H9 (cell line): Measurements from ENCODE around the gene TOGARAM2. TPM values are rescaled to one million over a fixed set of nuclear protein-coding genes. Genes with fewer than 3 reads are reported as not detected.

Experiments used
- DNase-seq: peaks from one replicate; pipeline ENCODE4 v3.0.0-alpha.2; 2017
- H2AFZ ChIP-seq: one replicate; pipeline ENCODE4 v1.6.1; 2013; ENCODE audit warnings: mild to moderate bottlenecking, low read length, control low read depth, moderate library complexity
- H2AK5ac ChIP-seq: 2 replicates; pipeline ENCODE4 v1.6.1; 2013; ENCODE audit warnings: low read length, control low read depth, mixed read lengths; ENCODE audit not compliant: insufficient read length
- H2BK120ac ChIP-seq: one replicate; pipeline ENCODE4 v1.6.1; 2013; ENCODE audit warnings: low read depth, mild to moderate bottlenecking, low read length, control low read depth, inconsistent platforms; ENCODE audit not compliant: poor library complexity, severe bottlenecking
- H2BK12ac ChIP-seq: 2 replicates; pipeline ENCODE4 v1.6.1; 2013; ENCODE audit warnings: low read length, control low read depth, mixed read lengths, low read depth; ENCODE audit not compliant: insufficient read length
- H2BK15ac ChIP-seq: 2 replicates; pipeline ENCODE4 v1.6.1; 2013; ENCODE audit warnings: low read depth, low read length, control low read depth
- H2BK20ac ChIP-seq: one replicate; pipeline ENCODE4 v1.6.1; 2013; ENCODE audit warnings: low read depth, mild to moderate bottlenecking, low read length, control low read depth, inconsistent platforms; ENCODE audit not compliant: poor library complexity, severe bottlenecking
- H2BK5ac ChIP-seq: 2 replicates; pipeline ENCODE4 v1.6.1; 2013; ENCODE audit warnings: low read length, control low read depth, mixed read lengths; ENCODE audit not compliant: insufficient read length
- H3K14ac ChIP-seq: 2 replicates; pipeline ENCODE4 v1.6.1; 2013; ENCODE audit warnings: low read length, control low read depth; ENCODE audit not compliant: insufficient read depth
- H3K18ac ChIP-seq: 2 replicates; pipeline ENCODE4 v1.6.1; 2013; ENCODE audit warnings: low read depth, mild to moderate bottlenecking, mixed read lengths, low read length, control low read depth; ENCODE audit not compliant: insufficient read length
- H3K23ac ChIP-seq: 2 replicates; pipeline ENCODE4 v1.6.1; 2013; ENCODE audit warnings: low read length, control low read depth, mixed read lengths, low read depth; ENCODE audit not compliant: insufficient read length
- H3K23me2 ChIP-seq: 2 replicates; pipeline ENCODE4 v1.6.1; 2013; ENCODE audit warnings: low read depth, mild to moderate bottlenecking, mixed read lengths, low read length, control low read depth; ENCODE audit not compliant: insufficient read length, poor library complexity, severe bottlenecking
- H3K27ac ChIP-seq: 2 replicates; pipeline ENCODE4 v1.5.1; 2013; ENCODE audit warnings: low read length, control low read depth, mixed read lengths, low read depth; ENCODE audit not compliant: insufficient read length
- H3K27me3 ChIP-seq: 2 replicates; pipeline ENCODE4 v1.6.1; 2013; ENCODE audit warnings: low read length, control low read depth, inconsistent platforms; ENCODE audit not compliant: insufficient read depth
- H3K4ac ChIP-seq: 2 replicates; pipeline ENCODE4 v1.6.1; 2013; ENCODE audit warnings: low read depth, mild to moderate bottlenecking, control low read depth, inconsistent platforms, low read length, moderate library complexity
- H3K4me1 ChIP-seq: 2 replicates; pipeline ENCODE4 v1.6.1; 2013; ENCODE audit warnings: low read length, control low read depth, inconsistent platforms; ENCODE audit not compliant: insufficient read depth
- H3K4me2 ChIP-seq: 2 replicates; pipeline ENCODE4 v1.6.1; 2013; ENCODE audit warnings: low read length, control low read depth, mixed read lengths; ENCODE audit not compliant: insufficient read length, insufficient read depth
- H3K56ac ChIP-seq: 2 replicates; pipeline ENCODE4 v1.6.1; 2013; ENCODE audit warnings: low read depth, mild to moderate bottlenecking, mixed read lengths, low read length, control low read depth; ENCODE audit not compliant: insufficient read length
- H3K79me1 ChIP-seq: 2 replicates; pipeline ENCODE4 v1.6.1; 2013; ENCODE audit warnings: low read depth, mild to moderate bottlenecking, moderate library complexity, low read length, control low read depth, inconsistent platforms; ENCODE audit not compliant: insufficient read depth, poor library complexity, severe bottlenecking
- H3K79me2 ChIP-seq: 2 replicates; pipeline ENCODE4 v1.6.1; 2013; ENCODE audit warnings: low read length, control low read depth, inconsistent platforms; ENCODE audit not compliant: insufficient read depth
- H3K9ac ChIP-seq: 2 replicates; pipeline ENCODE4 v1.6.1; 2013; ENCODE audit warnings: low read length, control low read depth, mixed read lengths; ENCODE audit not compliant: insufficient read length; ENCODE audit errors: extremely low read depth
- H3K9me3 ChIP-seq: one replicate; pipeline ENCODE4 v1.6.1; 2013; ENCODE audit warnings: low read depth, low read length, inconsistent platforms; ENCODE audit not compliant: control insufficient read depth
- H3T11ph ChIP-seq: one replicate; pipeline ENCODE4 v1.6.1; 2013; ENCODE audit warnings: mild to moderate bottlenecking, low read length, control low read depth, inconsistent platforms
- H4K20me1 ChIP-seq: one replicate; pipeline ENCODE4 v1.6.1; 2013; ENCODE audit not compliant: control insufficient read depth, insufficient read length, insufficient read depth
- H4K5ac ChIP-seq: 2 replicates; pipeline ENCODE4 v1.6.1; 2013; ENCODE audit warnings: low read depth, mild to moderate bottlenecking, mixed read lengths, low read length, control low read depth; ENCODE audit not compliant: insufficient read length
- H4K8ac ChIP-seq: replicated peaks from 2 replicates; pipeline ENCODE4 v1.6.1; 2013; ENCODE audit warnings: low read length, control low read depth, mixed read lengths, low read depth; ENCODE audit not compliant: insufficient read length
- H4K91ac ChIP-seq: 2 replicates; pipeline ENCODE4 v1.6.1; 2013; ENCODE audit warnings: low read depth, mild to moderate bottlenecking, moderate library complexity, mixed read lengths, low read length, control low read depth; ENCODE audit not compliant: insufficient read length
- H3K27ac Mint-ChIP-seq, 3 experiments: 2 replicates in 2 of 3; 3 replicates in 1 of 3; pipeline ENCODE4 v1.8.0; 2020 to 2021; ENCODE audit warnings: mixed read lengths in 3 of 3, mild to moderate bottlenecking in 1 of 3, moderate library complexity in 1 of 3
- H3K27me3 Mint-ChIP-seq: 2 replicates; pipeline ENCODE4 v1.8.0; 2021; ENCODE audit warnings: low read depth, mild to moderate bottlenecking, moderate library complexity, mixed read lengths
- H3K36me3 Mint-ChIP-seq, 3 experiments: 2 replicates in 2 of 3; 3 replicates in 1 of 3; pipeline ENCODE4 v1.8.0; 2020 to 2021; ENCODE audit warnings: low read depth in 3 of 3, mixed read lengths in 3 of 3; ENCODE audit not compliant: insufficient read depth in 1 of 3
- H3K4me1 Mint-ChIP-seq, 2 experiments: 2 replicates each; pipeline ENCODE4 v1.8.0; 2020; ENCODE audit warnings: mixed read lengths in 2 of 2
- H3K4me3 Mint-ChIP-seq, 2 experiments: 2 replicates in 1 of 2; 3 replicates in 1 of 2; pipeline ENCODE4 v1.8.0; 2020 to 2021; ENCODE audit warnings: mild to moderate bottlenecking in 2 of 2, mixed read lengths in 2 of 2, moderate library complexity in 1 of 2
- H3K9me3 Mint-ChIP-seq, 2 experiments: 2 replicates in 1 of 2; 3 replicates in 1 of 2; pipeline ENCODE4 v1.8.0; 2020; ENCODE audit warnings: mild to moderate bottlenecking in 2 of 2, mixed read lengths in 2 of 2, moderate library complexity in 1 of 2
- WGBS: extraction: QIAGEN DNeasy Blood & Tissue Kit; methylation state at CpG from one replicate; pipeline ENCODE4 v1.1.7; 2013; ENCODE audit warnings: missing lambda C conversion rate, low lambda C conversion rate, mixed read lengths; ENCODE audit not compliant: insufficient read length; ENCODE audit errors: extremely low coverage; 5-methylcytosine and 5-hydroxymethylcytosine counted together
- total RNA-seq: library from RNA; stranded (reverse); gene quantifications from 2 replicates; pipeline ENCODE4 v1.2.1, GENCODE V29; 2021
- TF ChIP-seq, protein P1 (sequence below): fragments of 200-600 bp; sonication (generic); conservative IDR thresholded peaks from 3 replicates; pipeline ENCODE4 v1.8.0; 2021; ENCODE audit warnings: antibody characterized with exemption, mild to moderate bottlenecking

TOGARAM2 gene
- total RNA-seq, 1 experiment from 2014 or later: 0.83 TPM

GRCh38 chr2:28950941-28951630, 30.0 kb upstream of the TOGARAM2 start:
- Mint-ChIP-seq H3K27ac (no peak overlapping the region), H3K4me1 (peaks cover 26 to 29% of the 10 kb centered on the region in 2 experiments), H3K4me3 (no peak overlapping the region), H3K36me3 (peaks cover 31 to 44% (median 40%) of the 10 kb centered on the region in 3 experiments), H3K9me3 (peaks cover 17 to 26% of the 10 kb centered on the region in 2 experiments), H3K27me3 (no peaks in the 10 kb centered on the region)
- Histone ChIP-seq H3K79me1 (no peaks in the 10 kb centered on the region), H2AFZ (no peak overlapping the region), H3K14ac (no peak overlapping the region), H3K4ac (no peak overlapping the region), H3K27me3 (no peaks in the 10 kb centered on the region), H4K5ac (no peak overlapping the region), H3K9ac (no peak overlapping the region), H3K79me2 (no peaks in the 10 kb centered on the region), H3K56ac (no peak overlapping the region), H3K4me1 (peaks cover 6% of the 10 kb centered on the region; the same call in 1 of the 2 replicates), H3K23ac (no peak overlapping the region), H2BK20ac (no peak overlapping the region), H4K20me1 (no peaks in the 10 kb centered on the region), H2BK15ac (no peak overlapping the region; the same call in 1 of the 2 replicates), H3K18ac (no peak overlapping the region), H3K27ac (no peak overlapping the region), H3T11ph (no peak overlapping the region), H2AK5ac (no peak overlapping the region), H2BK12ac (no peak overlapping the region), H2BK5ac (no peak overlapping the region), H4K91ac (no peak overlapping the region), H4K8ac (no peak overlapping the region), H3K23me2 (no peaks in the 10 kb centered on the region), H3K4me2 (no peak overlapping the region), H3K9me3 (peaks cover 9% of the 10 kb centered on the region), H2BK120ac (no peak overlapping the region)
- DNase-seq: no peak
- TF ChIP-seq, protein P1, sequence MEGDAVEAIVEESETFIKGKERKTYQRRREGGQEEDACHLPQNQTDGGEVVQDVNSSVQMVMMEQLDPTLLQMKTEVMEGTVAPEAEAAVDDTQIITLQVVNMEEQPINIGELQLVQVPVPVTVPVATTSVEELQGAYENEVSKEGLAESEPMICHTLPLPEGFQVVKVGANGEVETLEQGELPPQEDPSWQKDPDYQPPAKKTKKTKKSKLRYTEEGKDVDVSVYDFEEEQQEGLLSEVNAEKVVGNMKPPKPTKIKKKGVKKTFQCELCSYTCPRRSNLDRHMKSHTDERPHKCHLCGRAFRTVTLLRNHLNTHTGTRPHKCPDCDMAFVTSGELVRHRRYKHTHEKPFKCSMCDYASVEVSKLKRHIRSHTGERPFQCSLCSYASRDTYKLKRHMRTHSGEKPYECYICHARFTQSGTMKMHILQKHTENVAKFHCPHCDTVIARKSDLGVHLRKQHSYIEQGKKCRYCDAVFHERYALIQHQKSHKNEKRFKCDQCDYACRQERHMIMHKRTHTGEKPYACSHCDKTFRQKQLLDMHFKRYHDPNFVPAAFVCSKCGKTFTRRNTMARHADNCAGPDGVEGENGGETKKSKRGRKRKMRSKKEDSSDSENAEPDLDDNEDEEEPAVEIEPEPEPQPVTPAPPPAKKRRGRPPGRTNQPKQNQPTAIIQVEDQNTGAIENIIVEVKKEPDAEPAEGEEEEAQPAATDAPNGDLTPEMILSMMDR: no peak
- no CpG with 5 or more reads among the region's 12 CpGs for WGBS
